T-cell (primary cell): Measurements from ENCODE around the gene MZB1. TPM values are rescaled to one million over a fixed set of nuclear protein-coding genes. Genes with fewer than 3 reads are reported as not detected.
"Not testable (repeated sequence)": the region's sequence is repeated elsewhere in the genome, so short reads cannot be mapped to it uniquely, and the experiment has no call there.

ENCODE experiments used
- ATAC-seq, 4 experiments: fragments of 200-7000 bp in 3 of 4; fragments of 150-1000 bp in 1 of 4; cut with Tn5 transposase; replicated peaks in 1 of 4; 1 replicate in 3 of 4; 2 replicates in 1 of 4; pipeline ENCODE4 v1.10.0; 2021; ENCODE audit warnings: moderate library complexity in 3 of 4, mild to moderate bottlenecking in 2 of 4, moderate number of reproducible peaks in 1 of 4
- CTCF ChIA-PET, 2 donors: fragments of 300-600 bp; sonication (Branson Sonifier 250); formaldehyde crosslinking; loops; one replicate each; lab custom pipeline; 2022; ENCODE audit warnings: antibody characterized with exemption in 2 of 2; lab: Charles Lee
- POLR2A ChIA-PET, 2 donors: fragments of 300-600 bp; sonication (Branson Sonifier 250); formaldehyde crosslinking; loops; one replicate each; lab custom pipeline; 2022; ENCODE audit warnings: antibody characterized with exemption in 2 of 2; lab: Charles Lee
- DNase-seq, 35 experiments: peaks; one replicate each; pipeline versions ENCODE4 v3.0.0 to v3.0.0-alpha.2; 2013 to 2023
- H3K27ac ChIP-seq: one replicate; pipeline ENCODE4 v1.5.1; 2013; ENCODE audit warnings: low read length
- H3K27me3 ChIP-seq, 2 experiments: replicated peaks in 1 of 2; 1 replicate in 1 of 2; 2 replicates in 1 of 2; pipeline versions ENCODE4 v1.6.1 to v1.7.0; 2013; ENCODE audit warnings: low read length in 1 of 2, mixed read lengths in 1 of 2; ENCODE audit not compliant: control insufficient read depth in 2 of 2, insufficient read depth in 2 of 2; ENCODE audit errors: extremely low read depth in 1 of 2
- H3K36me3 ChIP-seq, 2 donors: 1 replicate in 1 of 2; 2 replicates in 1 of 2; pipeline versions ENCODE4 v1.6.1 to v1.7.0; 2013; ENCODE audit warnings: low read length in 1 of 2; ENCODE audit not compliant: control insufficient read depth in 2 of 2, insufficient read depth in 1 of 2; ENCODE audit errors: extremely low read depth in 1 of 2
- H3K4me1 ChIP-seq, 2 experiments: 1 replicate in 1 of 2; 2 replicates in 1 of 2; pipeline versions ENCODE4 v1.6.1 to v1.7.0; 2013; ENCODE audit warnings: low read length in 2 of 2, mixed read lengths in 1 of 2; ENCODE audit not compliant: insufficient read depth in 2 of 2, control insufficient read depth in 1 of 2; ENCODE audit errors: extremely low read depth in 1 of 2
- H3K4me3 ChIP-seq, 2 donors: 1 replicate in 1 of 2; 2 replicates in 1 of 2; pipeline versions ENCODE4 v1.5.1 to v1.7.0; 2013; ENCODE audit warnings: mild to moderate bottlenecking in 2 of 2, low read length in 1 of 2, moderate library complexity in 1 of 2; ENCODE audit not compliant: control insufficient read depth in 1 of 2; ENCODE audit errors: extremely low read depth in 1 of 2
- H3K9me3 ChIP-seq: 2 replicates; pipeline ENCODE4 v1.7.0; 2013
- H3K27ac Mint-ChIP-seq, 2 donors: one replicate each; pipeline ENCODE4 v1.8.0; 2020 to 2021; ENCODE audit warnings: mild to moderate bottlenecking in 2 of 2, mixed read lengths in 2 of 2
- H3K27me3 Mint-ChIP-seq, 2 donors: one replicate each; pipeline ENCODE4 v1.8.0; 2021 to 2022; ENCODE audit warnings: mixed read lengths in 2 of 2
- H3K36me3 Mint-ChIP-seq: one replicate; pipeline ENCODE4 v1.8.0; 2021; ENCODE audit warnings: mixed read lengths
- H3K4me1 Mint-ChIP-seq, 3 donors: one replicate each; pipeline ENCODE4 v1.8.0; 2020 to 2022; ENCODE audit warnings: mixed read lengths in 3 of 3, mild to moderate bottlenecking in 1 of 3
- H3K4me3 Mint-ChIP-seq, 3 donors: one replicate each; pipeline ENCODE4 v1.8.0; 2020 to 2022; ENCODE audit warnings: mild to moderate bottlenecking in 3 of 3, mixed read lengths in 3 of 3, moderate library complexity in 3 of 3
- H3K9me3 Mint-ChIP-seq, 3 donors: one replicate each; pipeline ENCODE4 v1.8.0; 2020 to 2022; ENCODE audit warnings: mixed read lengths in 3 of 3
- WGBS: methylation state at CpG from one replicate; pipeline ENCODE4 v1.1.5; 2013; ENCODE audit warnings: missing lambda C conversion rate; ENCODE audit not compliant: insufficient coverage; 5-methylcytosine and 5-hydroxymethylcytosine counted together
- total RNA-seq, 35 experiments: library from RNA in 6 of 35; stranded (reverse) in 6 of 35; fragments of 120-200 nt in 1 of 35; gene quantifications; one replicate each; pipeline versions ENCODE4 v1.2.1 to v1.2.4 and lab custom pipeline; 2013 to 2026

MZB1 gene
- total RNA-seq, 5 donors from 2014 or later (not counting 1 experiment from before 2014, with no cell fraction given) = 2.2 to 6.5 (median 5.0) TPM

DNA sequence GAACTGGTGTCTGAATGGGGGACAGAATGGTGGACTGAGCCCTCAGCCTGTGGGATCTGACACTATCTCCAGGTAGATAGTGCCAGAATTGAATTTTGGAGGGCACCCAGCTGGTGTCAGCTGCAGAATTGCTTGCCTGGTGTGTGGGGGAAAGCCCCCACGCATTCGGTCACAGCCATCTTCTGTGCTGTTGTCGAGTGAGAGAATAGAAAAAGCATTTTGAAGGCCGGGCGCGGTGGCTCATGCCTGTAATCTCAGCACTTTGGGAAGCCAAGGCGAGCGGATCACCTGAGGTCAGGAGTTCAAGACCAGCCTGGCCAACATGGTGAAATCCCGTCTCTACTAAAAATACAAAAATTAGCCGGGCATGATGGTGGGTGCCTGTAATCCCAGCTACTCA lies 2.8 kb downstream of the MZB1 start:
- H3K36me3 Mint-ChIP-seq, H3K9me3 Mint-ChIP-seq, H3K9me3 ChIP-seq, CTCF ChIA-PET, ATAC-seq, H3K4me3 Mint-ChIP-seq, H3K36me3 ChIP-seq, H3K27me3 ChIP-seq, H3K27ac ChIP-seq, DNase-seq, POLR2A ChIA-PET, H3K4me3 ChIP-seq, H3K27me3 Mint-ChIP-seq: not testable (repeated sequence)
- peaks cover 5 to 64% of the 10 kb centered on the region in 2 experiments for H3K4me1 ChIP-seq
- 95% methylated on average over 3 of the region's 10 CpGs for WGBS
- H3K4me1 Mint-ChIP-seq = peaks cover 48 to 68% (median 60%) of the 10 kb centered on the region in 3 donors
- peak overlapping the region; percentile 52 to 98 for H3K27ac Mint-ChIP-seq

- Mint-ChIP-seq H3K4me1 (peaks cover 39 to 59% (median 52%) of the 10 kb centered on the region in 3 donors), H3K9me3 (no peaks in the 10 kb centered on the region), H3K27ac (peak overlapping the region; percentile 94 to 98), H3K27me3 (no peaks in the 10 kb centered on the region), H3K4me3 (peak overlapping the region in 2 of 3 donors; percentile 22 to 78), H3K36me3 (no peaks in the 10 kb centered on the region)
- H3K36me3 ChIP-seq = no peaks in the 10 kb centered on the region
- peaks cover 5 to 55% of the 10 kb centered on the region in 2 experiments for H3K4me1 ChIP-seq
- no peak overlapping the region for H3K4me3 ChIP-seq
- DNase-seq (no peak), ATAC-seq (no peak)
- no peaks in the 10 kb centered on the region for H3K9me3 ChIP-seq
- ChIA-PET CTCF (interaction anchor here in 1 of 2 donors (0.6 kb wide), 1 partner anchor 29 kb away, joined by 4 read pairs; no protein-coding TSS in a partner anchor), POLR2A (interaction anchor here in 1 of 2 donors (0.7 kb wide), 1 partner anchor 29 kb away, joined by 3 read pairs; no protein-coding TSS in a partner anchor)
- no CpG with 5 or more reads among the region's 5 CpGs for WGBS
- no peaks in the 10 kb centered on the region for H3K27me3 ChIP-seq
- H3K27ac ChIP-seq = peak overlapping the region; percentile 80
Observed at GRCh38 chr5:139386050-139386438, 3.7 kb downstream of the MZB1 start.

GRCh38 chr5:139385061-139386049 lies 4.4 kb downstream of the MZB1 start:
- WGBS = 53% methylated on average over 4 of the region's 8 CpGs
- POLR2A ChIA-PET = interaction anchor here in 1 of 2 donors (0.5 to 0.7 kb wide), 2 partner anchors 28 to 194 kb away, joined by 3 read pairs; no protein-coding TSS in a partner anchor

GRCh38 chr5:139384591-139385051 lies 5.1 kb downstream of the MZB1 start:
- H3K27ac ChIP-seq = peak overlapping the region; percentile 80
- ChIA-PET CTCF (no interaction called here), POLR2A (interaction anchor here in 1 of 2 donors (0.5 kb wide), 1 partner anchor 193 kb away, joined by 3 read pairs; no protein-coding TSS in a partner anchor)
- no peaks in the 10 kb centered on the region for H3K27me3 Mint-ChIP-seq
- peak overlapping the region; percentile 46 to 69 for H3K4me3 ChIP-seq
- no peaks in the 10 kb centered on the region for H3K9me3 ChIP-seq
- H3K36me3 ChIP-seq = no peaks in the 10 kb centered on the region
- no peaks in the 10 kb centered on the region for H3K36me3 Mint-ChIP-seq
- H3K27me3 ChIP-seq = no peaks in the 10 kb centered on the region
- peak in 1 of 4 experiments; percentile 22 for ATAC-seq
- peak overlapping the region; percentile 94 to 98 for H3K27ac Mint-ChIP-seq
- H3K4me1 Mint-ChIP-seq = peaks cover 27 to 45% (median 37%) of the 10 kb centered on the region in 3 donors
- H3K9me3 Mint-ChIP-seq = no peaks in the 10 kb centered on the region
- H3K4me3 Mint-ChIP-seq = peak overlapping the region; percentile 78 to 82 (median 82)
- peaks cover 5 to 40% of the 10 kb centered on the region in 2 experiments for H3K4me1 ChIP-seq
- no peak for DNase-seq
- WGBS = 64% methylated on average over 5 of the region's 9 CpGs

More at GRCh38 chr5:139385061-139386049, 4.4 kb downstream of the MZB1 start:
- H3K4me1 Mint-ChIP-seq = peaks cover 32 to 52% (median 45%) of the 10 kb centered on the region in 3 donors
- H3K9me3 Mint-ChIP-seq = no peaks in the 10 kb centered on the region
- H3K36me3 ChIP-seq = no peaks in the 10 kb centered on the region
- no peaks in the 10 kb centered on the region for H3K36me3 Mint-ChIP-seq
- H3K27ac ChIP-seq = peak overlapping the region; percentile 80
- H3K4me1 ChIP-seq = peaks cover 5 to 48% of the 10 kb centered on the region in 2 experiments
- no peaks in the 10 kb centered on the region for H3K9me3 ChIP-seq
- CTCF ChIA-PET = interaction anchor here in 1 of 2 donors (0.6 kb wide), 1 partner anchor 29 kb away, joined by 4 read pairs; no protein-coding TSS in a partner anchor
- no peaks in the 10 kb centered on the region for H3K27me3 Mint-ChIP-seq
- peak overlapping the region; percentile 94 to 98 for H3K27ac Mint-ChIP-seq
- peak overlapping the region; percentile 78 to 82 (median 82) for H3K4me3 Mint-ChIP-seq
- DNase-seq (peak in 3 of 35 experiments; percentile 13 to 55 (median 27)), ATAC-seq (peak; percentile 43 to 59 (median 55))
- peak overlapping the region; percentile 46 to 69 for H3K4me3 ChIP-seq
- no peaks in the 10 kb centered on the region for H3K27me3 ChIP-seq

- 93% methylated on average over 7 of the region's 7 CpGs for WGBS
- peak overlapping the region; percentile 94 to 98 for H3K27ac Mint-ChIP-seq
- H3K36me3 ChIP-seq = no peaks in the 10 kb centered on the region
- peaks cover 27 to 41% (median 32%) of the 10 kb centered on the region in 3 donors for H3K4me1 Mint-ChIP-seq
- peak overlapping the region; percentile 80 for H3K27ac ChIP-seq
- no peaks in the 10 kb centered on the region for H3K9me3 Mint-ChIP-seq
- H3K27me3 ChIP-seq = no peaks in the 10 kb centered on the region
- POLR2A ChIA-PET = no interaction called here
- CTCF ChIA-PET = no interaction called here
- ATAC-seq = no peak
- H3K9me3 ChIP-seq = no peaks in the 10 kb centered on the region
- no peak for DNase-seq
- no peaks in the 10 kb centered on the region for H3K27me3 Mint-ChIP-seq
- no peaks in the 10 kb centered on the region for H3K36me3 Mint-ChIP-seq
- H3K4me3 Mint-ChIP-seq = peak overlapping the region; percentile 78 to 82 (median 82)
- peaks cover 3 to 35% of the 10 kb centered on the region in 2 experiments for H3K4me1 ChIP-seq
- no peak overlapping the region for H3K4me3 ChIP-seq
Observed at GRCh38 chr5:139383993-139384590, 5.6 kb downstream of the MZB1 start.
